GM23338 (cell line): Measurements from ENCODE around the gene DNAI1. TPM values are rescaled to one million over a fixed set of nuclear protein-coding genes. Genes with fewer than 3 reads are reported as not detected.
A peak's percentile ranks its signal among the peaks of the same experiment; 100 is the strongest.

Source experiments
- ATAC-seq: fragments of 200-7000 bp; cut with Tn5 transposase; 3 replicates; pipeline ENCODE4 v1.9.1; 2020
- DNase-seq: peaks from one replicate; pipeline ENCODE4 v3.0.0-alpha.2; 2015; ENCODE audit warnings: low spot score
- H2AFZ ChIP-seq: fragments of 200-600 bp; sonication (generic); 2 replicates; pipeline ENCODE4 v1.8.0; 2016; ENCODE audit warnings: antibody characterized with exemption, mild to moderate bottlenecking, moderate library complexity
- H3F3A ChIP-seq: fragments of 200-600 bp; sonication (generic); replicated peaks from 2 replicates; pipeline ENCODE4 v1.8.0; 2017; ENCODE audit warnings: antibody characterized with exemption, mixed run types, low read depth
- H3K27ac ChIP-seq: fragments of 200-600 bp; sonication (generic); 2 replicates; pipeline ENCODE4 v1.6.1; 2016; ENCODE audit warnings: low read depth
- H3K27me3 ChIP-seq: fragments of 200-600 bp; sonication (generic); 2 replicates; pipeline ENCODE4 v1.8.0; 2016; ENCODE audit warnings: mild to moderate bottlenecking, mixed run types, moderate library complexity; ENCODE audit not compliant: insufficient read depth
- H3K36me3 ChIP-seq: fragments of 200-600 bp; sonication (generic); 2 replicates; pipeline ENCODE4 v1.8.0; 2016; ENCODE audit warnings: mild to moderate bottlenecking; ENCODE audit not compliant: insufficient read depth
- H3K4me1 ChIP-seq: fragments of 200-600 bp; sonication (generic); 2 replicates; pipeline ENCODE4 v1.8.0; 2016; ENCODE audit warnings: mild to moderate bottlenecking, moderate library complexity; ENCODE audit not compliant: insufficient read depth
- H3K4me2 ChIP-seq: fragments of 200-600 bp; sonication (generic); 2 replicates; pipeline ENCODE4 v1.7.1; 2017; ENCODE audit warnings: mixed run types
- H3K4me3 ChIP-seq: fragments of 200-600 bp; sonication (generic); 2 replicates; pipeline ENCODE4 v1.6.1; 2016; ENCODE audit warnings: mixed run types
- H3K79me2 ChIP-seq: fragments of 200-600 bp; sonication (generic); replicated peaks from 2 replicates; pipeline ENCODE4 v1.8.0; 2017; ENCODE audit warnings: mild to moderate bottlenecking; ENCODE audit not compliant: insufficient read depth
- H3K9me2 ChIP-seq: fragments of 200-600 bp; sonication (generic); 2 replicates; pipeline ENCODE4 v1.8.0; 2017; ENCODE audit not compliant: insufficient read depth
- H4K20me1 ChIP-seq: fragments of 200-600 bp; sonication (generic); replicated peaks from 2 replicates; pipeline ENCODE4 v1.8.0; 2017; ENCODE audit warnings: mild to moderate bottlenecking; ENCODE audit not compliant: insufficient read depth
- H3K27ac Mint-ChIP-seq: 2 replicates; pipeline ENCODE4 v1.8.0; 2020; ENCODE audit warnings: inconsistent platforms, mild to moderate bottlenecking, moderate library complexity, mixed read lengths
- H3K27me3 Mint-ChIP-seq: 3 replicates; pipeline ENCODE4 v1.8.0; 2022; ENCODE audit warnings: low read depth, mild to moderate bottlenecking, moderate library complexity, mixed read lengths, inconsistent platforms; ENCODE audit not compliant: insufficient read depth, poor library complexity
- H3K36me3 Mint-ChIP-seq: 3 replicates; pipeline ENCODE4 v1.8.0; 2021; ENCODE audit warnings: low read depth, mild to moderate bottlenecking, inconsistent platforms, moderate library complexity, mixed read lengths
- H3K4me1 Mint-ChIP-seq: 3 replicates; pipeline ENCODE4 v1.8.0; 2020; ENCODE audit warnings: mild to moderate bottlenecking, inconsistent platforms, mixed read lengths
- H3K4me3 Mint-ChIP-seq: 3 replicates; pipeline ENCODE4 v1.8.0; 2021; ENCODE audit warnings: moderate library complexity, mild to moderate bottlenecking, inconsistent platforms, mixed read lengths
- H3K9me3 Mint-ChIP-seq: 3 replicates; pipeline ENCODE4 v1.8.0; 2020; ENCODE audit warnings: moderate library complexity, mild to moderate bottlenecking, inconsistent platforms, mixed read lengths
- CREB1 ChIP-seq: fragments of 250-450 bp; sonication (Bioruptor Pico); IDR thresholded peaks from 2 replicates; pipeline ENCODE4 v1.5.0; 2020; ENCODE audit warnings: low read depth, mild to moderate bottlenecking, moderate library complexity
- CTCF ChIP-seq, 2 experiments: fragments of 200-600 bp in 1 of 2; sonication (generic) in 1 of 2; conservative IDR thresholded peaks; 2 replicates each; pipeline versions ENCODE4 v1.5.1 to v1.6.1; 2016 to 2017; ENCODE audit warnings: antibody characterized with exemption in 2 of 2, low read depth in 2 of 2, mild to moderate bottlenecking in 2 of 2, moderate library complexity in 1 of 2
- ETS1 ChIP-seq: IDR thresholded peaks from 2 replicates; pipeline ENCODE4 v1.6.1; 2016; ENCODE audit warnings: antibody characterized with exemption
- EZH2 ChIP-seq: fragments of 200-600 bp; sonication (generic); IDR thresholded peaks from one replicate; pipeline ENCODE4 v1.8.0; 2017; ENCODE audit warnings: antibody characterized with exemption, mild to moderate bottlenecking, low read depth; ENCODE audit not compliant: unreplicated experiment
- EZH2phosphoT487 ChIP-seq: fragments of 200-600 bp; sonication (generic); IDR thresholded peaks from one replicate; pipeline ENCODE4 v1.8.1; 2018; ENCODE audit warnings: antibody characterized with exemption; ENCODE audit not compliant: unreplicated experiment
- JUNB ChIP-seq: IDR thresholded peaks from one replicate; pipeline ENCODE4 v1.6.1; 2016; ENCODE audit warnings: antibody characterized with exemption; ENCODE audit not compliant: unreplicated experiment
- NANOG ChIP-seq: IDR thresholded peaks from 2 replicates; pipeline ENCODE4 v1.6.1; 2016; ENCODE audit warnings: antibody characterized with exemption, borderline replicate concordance
- POLR2AphosphoS5 ChIP-seq: IDR thresholded peaks from 2 replicates; pipeline ENCODE4 v1.6.1; 2016; ENCODE audit warnings: antibody characterized with exemption, low read depth
- REST ChIP-seq: IDR thresholded peaks from one replicate; pipeline ENCODE4 v1.6.1; 2018; ENCODE audit warnings: antibody characterized with exemption; ENCODE audit not compliant: unreplicated experiment
- STAT1 ChIP-seq: IDR thresholded peaks from one replicate; pipeline ENCODE4 v1.6.1; 2016; ENCODE audit warnings: antibody characterized with exemption; ENCODE audit not compliant: unreplicated experiment
- ZNF114 ChIP-seq: fragments of 250-450 bp; sonication (Bioruptor Pico); IDR thresholded peaks from 2 replicates; pipeline ENCODE4 v1.5.0; 2020; ENCODE audit warnings: mild to moderate bottlenecking, moderate library complexity
- ZNF331 ChIP-seq: fragments of 250-450 bp; sonication (Bioruptor Pico); IDR thresholded peaks from 2 replicates; pipeline ENCODE4 v1.5.0; 2020; ENCODE audit warnings: low read depth, mild to moderate bottlenecking, moderate library complexity
- ZNF462 ChIP-seq: fragments of 250-450 bp; sonication (Bioruptor Pico); IDR thresholded peaks from 2 replicates; pipeline ENCODE4 v1.5.0; 2020; ENCODE audit warnings: mild to moderate bottlenecking, moderate library complexity
- polyA plus RNA-seq: library from polyadenylated mRNA; unstranded; fragments of >200 nt; fragmentation: Nextera tagmentation; extraction: Ambion mirVana; gene quantifications from 2 replicates; pipeline ENCODE4 v1.2.1, GENCODE V29; 2016
- total RNA-seq: library from RNA; depleted of rRNA; stranded (reverse); fragments of >200 nt; shearing (Covaris generic); gene quantifications from 2 replicates; pipeline ENCODE4 v1.2.3, GENCODE V29; 2014

The DNAI1 gene
- total and polyA plus RNA-seq, 2 experiments from 2014 or later: 1.0 to 1.1 TPM

- H4K20me1 ChIP-seq: no peaks in the 10 kb centered on the region; the same call in 1 of the 2 replicates
- H3K27ac ChIP-seq: no peak overlapping the region
- Mint-ChIP-seq H3K36me3 (no peaks in the 10 kb centered on the region; the same call in 2 of the 3 replicates), H3K27ac (no peak overlapping the region), H3K27me3 (peaks cover 23% of the 10 kb centered on the region), H3K4me3 (no peak overlapping the region), H3K4me1 (peaks cover 50% of the 10 kb centered on the region), H3K9me3 (no peaks in the 10 kb centered on the region; the same call in 2 of the 3 replicates)
- H3K36me3 ChIP-seq: no peaks in the 10 kb centered on the region
- ATAC-seq (peak; percentile 61), DNase-seq (peak; percentile 27)
- no peaks in the 10 kb centered on the region for H3K27me3 ChIP-seq
- peaks cover 20% of the 10 kb centered on the region for H3K4me1 ChIP-seq
- no peak overlapping the region for H3K4me3 ChIP-seq
- no peaks in the 10 kb centered on the region for H3F3A ChIP-seq
- H3K9me2 ChIP-seq: no peaks in the 10 kb centered on the region
- H3K79me2 ChIP-seq: no peaks in the 10 kb centered on the region
- H3K4me2 ChIP-seq: no peak overlapping the region; the same call in 1 of the 2 replicates
- H2AFZ ChIP-seq: no peak overlapping the region
- TF ChIP-seq ZNF462: no peak
- no peak for TF ChIP-seq STAT1
- no peak for TF ChIP-seq ETS1
- TF ChIP-seq POLR2AphosphoS5: no peak
- TF ChIP-seq EZH2phosphoT487: no peak
- TF ChIP-seq EZH2: no peak
- TF ChIP-seq REST: no peak
- TF ChIP-seq JUNB: no peak
- no peak for TF ChIP-seq NANOG
- no peak for TF ChIP-seq ZNF331 (CRISPR knock-in tag)
- TF ChIP-seq ZNF114 (CRISPR knock-in tag): no peak
- TF ChIP-seq CREB1 (CRISPR knock-in tag): no peak
- no peak for TF ChIP-seq CTCF (conservative IDR thresholded peaks at IDR 0.05; ENCODE audit: low read depth in 2 of 2)
These were observed 110.2 kb downstream of the DNAI1 start for GRCh38 chr9:34568774-34569173.
